Activated CD8-positive, alpha-beta T cell treated with anti-CD3 and anti-CD28 coated beads for 36 hours (primary cell): Measurements from ENCODE around the gene RLF. TPM values are rescaled to one million over a fixed set of nuclear protein-coding genes. Genes with fewer than 3 reads are reported as not detected.

Experiments
- ATAC-seq: fragments of 200-7000 bp; cut with Tn5 transposase; one replicate; pipeline ENCODE4 v1.10.0; 2021; ENCODE audit warnings: mild to moderate bottlenecking, moderate library complexity
- CTCF ChIA-PET: fragments of 350-600 bp; sonication (Branson Sonifier 250); formaldehyde crosslinking; loops from one replicate; lab custom pipeline; 2021; ENCODE audit warnings: antibody characterized with exemption; lab: Charles Lee
- POLR2A ChIA-PET: fragments of 350-600 bp; sonication (Branson Sonifier 250); formaldehyde crosslinking; loops from one replicate; lab custom pipeline; 2021; ENCODE audit warnings: antibody characterized with exemption; lab: Charles Lee
- DNase-seq: peaks from one replicate; pipeline ENCODE4 v3.0.0-alpha.2; 2020
- H3K27ac Mint-ChIP-seq: one replicate; pipeline ENCODE4 v1.8.0; 2021; ENCODE audit warnings: mild to moderate bottlenecking, mixed read lengths
- H3K27me3 Mint-ChIP-seq: one replicate; pipeline ENCODE4 v1.8.0; 2021; ENCODE audit warnings: mixed read lengths
- H3K36me3 Mint-ChIP-seq: one replicate; pipeline ENCODE4 v1.8.0; 2021; ENCODE audit warnings: low read depth, mixed read lengths
- H3K4me1 Mint-ChIP-seq: one replicate; pipeline ENCODE4 v1.8.0; 2021; ENCODE audit warnings: low read depth, mixed read lengths
- H3K4me3 Mint-ChIP-seq: one replicate; pipeline ENCODE4 v1.8.0; 2021; ENCODE audit warnings: mild to moderate bottlenecking, moderate library complexity, mixed read lengths
- H3K9me3 Mint-ChIP-seq: one replicate; pipeline ENCODE4 v1.8.0; 2021; ENCODE audit warnings: mixed read lengths
- intact Hi-C: fragments of 100-400 bp; cut with micrococcal nuclease; formaldehyde crosslinking; loops from one replicate; pipeline ENCODE4 v1.10.0; 2022
- total RNA-seq, 2 experiments: library from RNA; stranded (reverse); gene quantifications; one replicate each; pipeline ENCODE4 v1.2.3, GENCODE V29; 2021
- TF ChIP-seq, protein P1 (sequence below): fragments of 200-600 bp; IDR thresholded peaks from one replicate; pipeline ENCODE4 v1.8.0; 2022; ENCODE audit warnings: antibody characterized with exemption, mild to moderate bottlenecking

RLF gene
- total RNA-seq, 2 experiments from 2014 or later: 21.2 to 21.3 TPM

DNA sequence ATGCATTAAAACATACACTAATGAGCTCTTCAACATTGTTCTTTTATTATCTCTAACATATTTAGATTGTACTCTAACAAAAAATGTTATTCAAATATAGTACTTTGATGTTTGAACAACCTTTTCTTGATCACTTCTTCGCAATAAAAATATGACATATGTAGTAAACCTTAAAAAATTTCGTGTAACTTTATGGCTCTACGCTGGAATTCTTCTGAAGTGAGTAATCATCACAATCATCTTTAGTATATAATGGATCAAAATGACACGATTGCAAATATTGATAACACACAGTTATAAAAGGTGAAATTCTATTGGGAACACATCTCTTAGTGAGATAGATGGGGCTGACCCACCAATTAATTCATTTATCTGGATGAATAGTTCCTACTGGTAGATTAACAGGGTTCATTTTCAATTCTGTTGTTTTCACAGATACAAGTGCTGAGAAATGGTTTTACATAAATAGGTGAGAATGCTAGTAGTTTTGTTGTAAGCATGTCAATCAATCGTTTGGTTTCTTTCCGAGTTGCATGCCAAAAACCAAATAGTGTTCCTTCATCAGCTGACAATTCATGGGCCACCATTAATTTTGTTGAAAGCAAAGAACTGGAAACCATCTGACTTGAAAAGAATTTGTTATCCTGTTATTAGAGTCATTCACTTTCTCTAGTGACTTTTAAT, 95.4 kb downstream of the RLF start:
- ChIA-PET CTCF (interaction anchor here (1.2 to 2.5 kb wide), 9 partner anchors 11 to 182 kb away, joined by 3 to 11 read pairs (median 6); no protein-coding TSS in a partner anchor), POLR2A (interaction anchor here (0.9 to 2.1 kb wide), 7 partner anchors 14 to 94 kb away, joined by 3 to 8 read pairs (median 4); partner anchors contain the start of gene RLF)
- Mint-ChIP-seq H3K9me3 (no peaks in the 10 kb centered on the region), H3K36me3 (peaks cover 23% of the 10 kb centered on the region), H3K4me3 (peak overlapping the region; percentile 94), H3K27ac (peak overlapping the region; percentile 98), H3K4me1 (peaks cover 38% of the 10 kb centered on the region), H3K27me3 (no peaks in the 10 kb centered on the region)
- DNase-seq: no peak
- intact Hi-C loops: loop anchor here (10.0 kb wide), 1 partner anchor 92 kb away; the partner anchor contains the start of gene RLF
- no peak for ATAC-seq
- TF ChIP-seq, protein P1, sequence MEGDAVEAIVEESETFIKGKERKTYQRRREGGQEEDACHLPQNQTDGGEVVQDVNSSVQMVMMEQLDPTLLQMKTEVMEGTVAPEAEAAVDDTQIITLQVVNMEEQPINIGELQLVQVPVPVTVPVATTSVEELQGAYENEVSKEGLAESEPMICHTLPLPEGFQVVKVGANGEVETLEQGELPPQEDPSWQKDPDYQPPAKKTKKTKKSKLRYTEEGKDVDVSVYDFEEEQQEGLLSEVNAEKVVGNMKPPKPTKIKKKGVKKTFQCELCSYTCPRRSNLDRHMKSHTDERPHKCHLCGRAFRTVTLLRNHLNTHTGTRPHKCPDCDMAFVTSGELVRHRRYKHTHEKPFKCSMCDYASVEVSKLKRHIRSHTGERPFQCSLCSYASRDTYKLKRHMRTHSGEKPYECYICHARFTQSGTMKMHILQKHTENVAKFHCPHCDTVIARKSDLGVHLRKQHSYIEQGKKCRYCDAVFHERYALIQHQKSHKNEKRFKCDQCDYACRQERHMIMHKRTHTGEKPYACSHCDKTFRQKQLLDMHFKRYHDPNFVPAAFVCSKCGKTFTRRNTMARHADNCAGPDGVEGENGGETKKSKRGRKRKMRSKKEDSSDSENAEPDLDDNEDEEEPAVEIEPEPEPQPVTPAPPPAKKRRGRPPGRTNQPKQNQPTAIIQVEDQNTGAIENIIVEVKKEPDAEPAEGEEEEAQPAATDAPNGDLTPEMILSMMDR: no peak

DNA sequence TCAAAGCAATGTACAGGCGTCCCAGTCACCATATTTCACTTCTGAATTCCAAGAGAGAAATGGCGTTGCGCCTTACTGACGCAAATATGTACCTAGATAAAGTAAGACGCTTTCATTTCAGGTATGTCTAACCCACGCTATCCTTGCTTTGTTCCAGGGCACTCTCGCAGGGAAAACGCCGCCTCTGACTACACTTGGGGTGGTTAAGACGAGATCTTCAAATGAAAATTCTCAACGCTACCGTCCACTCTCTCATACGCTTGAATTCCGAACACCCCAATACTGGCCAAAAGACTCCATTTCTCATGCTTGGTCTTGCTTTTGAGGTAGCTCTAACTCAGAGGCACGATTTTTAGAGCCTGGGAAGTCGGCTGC, 96.1 kb downstream of the RLF start:
- no peaks in the 10 kb centered on the region for H3K9me3 Mint-ChIP-seq
- POLR2A ChIA-PET: interaction anchor here (0.6 to 2.1 kb wide), 14 partner anchors 10 to 648 kb away, joined by 3 to 11 read pairs (median 3); partner anchors contain the start of genes COL9A2, RLF and ZFP69B
- ATAC-seq (no peak), DNase-seq (no peak)
- intact Hi-C loops: loop anchor here (10.0 kb wide), 1 partner anchor 92 kb away; the partner anchor contains the start of gene RLF
- H3K4me3 Mint-ChIP-seq: peak overlapping the region; percentile 94
- TF ChIP-seq, protein P1: no peak
- H3K27me3 Mint-ChIP-seq: no peaks in the 10 kb centered on the region
- peaks cover 30% of the 10 kb centered on the region for H3K36me3 Mint-ChIP-seq
- peaks cover 44% of the 10 kb centered on the region for H3K4me1 Mint-ChIP-seq
- CTCF ChIA-PET: interaction anchor here (1.2 to 2.5 kb wide), 6 partner anchors 11 to 113 kb away, joined by 3 to 11 read pairs (median 7); no protein-coding TSS in a partner anchor
- peak overlapping the region; percentile 98 for H3K27ac Mint-ChIP-seq

DNA sequence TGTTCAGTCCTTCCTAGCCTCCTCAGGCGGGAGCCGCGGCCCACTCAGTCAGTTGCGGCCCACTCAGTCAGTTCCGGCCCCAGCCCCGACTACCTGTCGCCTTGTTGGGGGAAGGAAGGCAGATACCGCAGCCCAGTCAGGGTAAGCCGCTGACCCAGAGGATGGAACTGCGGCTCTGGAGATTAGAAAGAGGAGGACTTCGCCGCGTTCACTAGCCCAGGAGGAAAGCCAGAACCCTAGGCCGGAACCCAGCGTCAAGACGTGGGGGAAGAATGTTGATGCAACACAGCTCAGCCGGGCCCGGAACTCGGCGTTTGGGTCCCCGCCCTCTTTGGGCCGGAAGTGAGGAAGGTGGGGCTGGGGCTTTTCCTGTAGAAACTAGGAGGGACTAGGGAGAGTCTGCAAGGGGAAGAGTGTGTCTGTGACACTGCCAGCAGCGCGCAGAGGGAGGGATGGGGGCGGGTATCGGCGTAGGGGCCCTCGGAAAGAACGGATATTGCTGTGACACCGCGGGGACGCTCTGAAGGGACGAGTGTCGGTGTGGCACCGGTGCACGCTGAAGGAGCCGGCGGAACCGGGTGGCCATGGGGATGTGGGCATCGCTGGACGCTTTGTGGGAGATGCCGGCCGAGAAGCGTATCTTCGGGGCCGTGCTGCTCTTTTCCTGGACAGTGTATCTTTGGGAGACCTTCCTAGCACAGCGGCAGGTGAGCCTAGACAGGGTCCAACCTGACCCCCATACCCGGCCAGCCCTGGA, 96.7 kb downstream of the RLF start, which contains the start of gene ZMPSTE24:
Gene ZMPSTE24 (plus strand): TSS at position 549 of the 757 bp plus-strand sequence. CDS start 36 bp downstream, at position 585.
- peaks cover 34% of the 10 kb centered on the region for H3K36me3 Mint-ChIP-seq
- CTCF ChIA-PET: interaction anchor here (1.2 to 2.5 kb wide), 5 partner anchors 12 to 114 kb away, joined by 3 to 11 read pairs (median 6); no protein-coding TSS in a partner anchor
- intact Hi-C loops: loop anchor here (10.0 kb wide), 1 partner anchor 93 kb away; the partner anchor contains the start of gene RLF
- ATAC-seq (peak; percentile 97), DNase-seq (peak; percentile 98)
- H3K9me3 Mint-ChIP-seq: no peaks in the 10 kb centered on the region
- POLR2A ChIA-PET: interaction anchor here (0.6 to 2.1 kb wide), 14 partner anchors 9 to 647 kb away, joined by 3 to 11 read pairs (median 3); partner anchors contain the start of genes COL9A2, RLF and ZFP69B
- peaks cover 48% of the 10 kb centered on the region for H3K4me1 Mint-ChIP-seq
- TF ChIP-seq, protein P1: no peak
- no peaks in the 10 kb centered on the region for H3K27me3 Mint-ChIP-seq
- H3K4me3 Mint-ChIP-seq: peak within 1 kb of the TSS; percentile 94
- H3K27ac Mint-ChIP-seq: peak within 1 kb of the TSS; percentile 98

GRCh38 chr1:40258445-40258769, 97.2 kb downstream of the RLF start:
- ATAC-seq (no peak), DNase-seq (no peak)
- Mint-ChIP-seq H3K27ac (peak overlapping the region; percentile 98), H3K27me3 (no peaks in the 10 kb centered on the region), H3K4me1 (peaks cover 53% of the 10 kb centered on the region), H3K4me3 (peak overlapping the region; percentile 94), H3K9me3 (no peaks in the 10 kb centered on the region), H3K36me3 (peaks cover 39% of the 10 kb centered on the region)
- intact Hi-C loops: loop anchor here (10.0 kb wide), 1 partner anchor 94 kb away; the partner anchor contains the start of gene RLF
- ChIA-PET POLR2A (interaction anchor here (0.9 to 2.0 kb wide), 5 partner anchors 9 to 96 kb away, joined by 3 to 11 read pairs (median 3); partner anchors contain the start of genes COL9A2 and RLF), CTCF (interaction anchor here (1.4 to 2.5 kb wide), 2 partner anchors 80 to 106 kb away, joined by 6 to 11 read pairs; no protein-coding TSS in a partner anchor)
- TF ChIP-seq, protein P1: no peak
